OCI-LY7 (cell line): ENCODE results near the gene IRF2BP1. TPM values are rescaled to one million over a fixed set of nuclear protein-coding genes. Genes with fewer than 3 reads are reported as not detected.
A peak's percentile ranks its signal among the peaks of the same experiment; 100 is the strongest.

Source experiments
- BruUV-seq: library from RNA; stranded (reverse); fragments of 400-500 nt; replicated peaks from 2 replicates; lab custom pipeline; 2021; lab: Mats Ljungman, UMichigan
- CTCF ChIA-PET: fragments of 300-600 bp; sonication (Branson Sonifier 250); formaldehyde crosslinking; loops from one replicate; lab custom pipeline; 2022; ENCODE audit warnings: antibody characterized with exemption; ENCODE audit not compliant: unreplicated experiment; lab: Charles Lee
- POLR2A ChIA-PET: fragments of 300-600 bp; sonication (Branson Sonifier 250); formaldehyde crosslinking; loops from one replicate; lab custom pipeline; 2022; ENCODE audit warnings: antibody characterized with exemption; lab: Charles Lee
- DNase-seq: peaks from one replicate; pipeline ENCODE4 v3.0.0-alpha.2; 2015; ENCODE audit warnings: low spot score
- H2AFZ ChIP-seq: fragments of 200-600 bp; sonication (generic), shearing (Covaris generic); 2 replicates; pipeline ENCODE4 v1.6.1; 2014; ENCODE audit warnings: mild to moderate bottlenecking, antibody characterized with exemption, low read length, moderate library complexity
- H3K27ac ChIP-seq: fragments of 200-600 bp; sonication (generic); 2 replicates; pipeline ENCODE4 v1.5.1; 2014; ENCODE audit warnings: mixed run types, low read depth, mild to moderate bottlenecking, moderate library complexity, low read length, inconsistent platforms; ENCODE audit not compliant: poor library complexity, severe bottlenecking
- H3K36me3 ChIP-seq: fragments of 200-600 bp; sonication (generic); 2 replicates; pipeline ENCODE4 v1.6.1; 2014; ENCODE audit warnings: mild to moderate bottlenecking, antibody characterized with exemption, low read length, moderate library complexity, mixed read lengths; ENCODE audit not compliant: insufficient read depth
- H3K4me1 ChIP-seq: fragments of 200-600 bp; sonication (generic); 2 replicates; pipeline ENCODE4 v1.5.1; 2014; ENCODE audit warnings: mild to moderate bottlenecking, low read length; ENCODE audit not compliant: insufficient read depth, poor library complexity, severe bottlenecking
- H3K4me2 ChIP-seq: fragments of 200-600 bp; sonication (generic); 2 replicates; pipeline ENCODE4 v1.6.1; 2014; ENCODE audit warnings: mild to moderate bottlenecking, low read length
- H3K4me3 ChIP-seq: fragments of 200-600 bp; sonication (generic); 2 replicates; pipeline ENCODE4 v1.5.1; 2014; ENCODE audit warnings: mild to moderate bottlenecking, low read depth, low read length; ENCODE audit not compliant: poor library complexity, severe bottlenecking
- H3K79me2 ChIP-seq: fragments of 200-600 bp; sonication (generic); 2 replicates; pipeline ENCODE4 v1.6.1; 2016; ENCODE audit warnings: low read depth, mild to moderate bottlenecking, low read length, moderate library complexity, mixed read lengths; ENCODE audit not compliant: insufficient read depth
- H3K9me2 ChIP-seq: fragments of 200-600 bp; sonication (generic); 2 replicates; pipeline ENCODE4 v1.6.1; 2016; ENCODE audit warnings: mild to moderate bottlenecking, low read length, mixed read lengths; ENCODE audit not compliant: insufficient read depth
- H3K9me3 ChIP-seq: fragments of 200-600 bp; sonication (generic); 2 replicates; pipeline ENCODE4 v1.6.1; 2014; ENCODE audit warnings: mild to moderate bottlenecking, mixed run types, low read length, mixed read lengths
- H4K20me1 ChIP-seq: fragments of 200-600 bp; sonication (generic); 2 replicates; pipeline ENCODE4 v1.6.1; 2014; ENCODE audit warnings: mild to moderate bottlenecking, antibody characterized with exemption, low read length, moderate library complexity, mixed read lengths; ENCODE audit not compliant: insufficient read depth
- EZH2phosphoT487 ChIP-seq: fragments of 200-600 bp; sonication (generic); IDR thresholded peaks from 2 replicates; pipeline ENCODE4 v1.6.1; 2018; ENCODE audit warnings: low read depth, borderline replicate concordance, mild to moderate bottlenecking, mixed run types, antibody characterized with exemption, low read length, moderate library complexity, mixed read lengths
- intact Hi-C: fragments of 100-400 bp; cut with micrococcal nuclease; formaldehyde crosslinking; loops from one replicate; pipeline ENCODE4 v1.10.0; 2022; ENCODE audit not compliant: unreplicated experiment
- total RNA-seq, 2 experiments: library from RNA; depleted of rRNA in 1 of 2; stranded (reverse); fragments of >200 nt in 1 of 2; shearing (Covaris generic) in 1 of 2; gene quantifications; 2 replicates each; pipeline ENCODE4 v1.2.3, GENCODE V29; 2014 to 2022
- TF ChIP-seq, protein P1 (sequence below): fragments of 200-600 bp; sonication (generic); conservative IDR thresholded peaks from 2 replicates; pipeline ENCODE4 v1.5.1; 2014; ENCODE audit warnings: mild to moderate bottlenecking, antibody characterized with exemption, low read length, moderate library complexity, mixed read lengths

Gene IRF2BP1
- total RNA-seq, 2 experiments from 2014 or later: 25.4 to 53.5 TPM

DNA sequence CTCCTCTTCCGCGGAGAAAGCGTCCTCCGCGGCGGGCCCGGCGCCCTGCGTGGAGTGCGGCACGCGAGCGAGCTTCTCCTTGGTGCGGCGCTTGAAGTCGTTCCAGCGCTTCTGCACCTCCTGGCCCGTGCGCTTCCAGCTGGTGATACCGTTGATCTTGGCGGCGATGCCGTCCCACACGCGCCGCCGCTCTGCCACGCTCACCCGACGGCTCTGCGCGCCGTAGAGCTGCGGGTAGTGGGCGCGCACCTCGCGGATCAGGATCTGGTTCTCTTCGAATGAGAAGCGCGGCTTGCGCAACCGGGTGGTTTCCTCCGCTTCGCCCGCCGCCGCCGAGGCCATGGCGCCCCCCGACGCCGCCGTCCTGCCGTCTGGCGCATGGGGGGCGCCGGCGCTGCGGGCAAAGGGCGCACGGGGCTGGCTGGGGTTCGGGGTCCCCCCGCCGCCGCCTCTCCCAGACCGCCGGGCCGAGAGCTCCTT, 15.5 kb upstream of the IRF2BP1 start:
- Histone ChIP-seq H4K20me1 (no peaks in the 10 kb centered on the region), H3K79me2 (peaks cover 18% of the 10 kb centered on the region; the same call in 1 of the 2 replicates), H3K4me1 (peaks cover 20% of the 10 kb centered on the region), H3K9me2 (no peaks in the 10 kb centered on the region), H3K27ac (no peak overlapping the region), H3K4me3 (peak overlapping the region; percentile 94), H3K36me3 (peaks cover 31% of the 10 kb centered on the region), H3K4me2 (peak overlapping the region; percentile 81), H3K9me3 (no peaks in the 10 kb centered on the region), H2AFZ (0 out of 2 replicates have a peak overlapping the region, but pooled peaks have one; percentile 36)
- TF ChIP-seq, protein P1, sequence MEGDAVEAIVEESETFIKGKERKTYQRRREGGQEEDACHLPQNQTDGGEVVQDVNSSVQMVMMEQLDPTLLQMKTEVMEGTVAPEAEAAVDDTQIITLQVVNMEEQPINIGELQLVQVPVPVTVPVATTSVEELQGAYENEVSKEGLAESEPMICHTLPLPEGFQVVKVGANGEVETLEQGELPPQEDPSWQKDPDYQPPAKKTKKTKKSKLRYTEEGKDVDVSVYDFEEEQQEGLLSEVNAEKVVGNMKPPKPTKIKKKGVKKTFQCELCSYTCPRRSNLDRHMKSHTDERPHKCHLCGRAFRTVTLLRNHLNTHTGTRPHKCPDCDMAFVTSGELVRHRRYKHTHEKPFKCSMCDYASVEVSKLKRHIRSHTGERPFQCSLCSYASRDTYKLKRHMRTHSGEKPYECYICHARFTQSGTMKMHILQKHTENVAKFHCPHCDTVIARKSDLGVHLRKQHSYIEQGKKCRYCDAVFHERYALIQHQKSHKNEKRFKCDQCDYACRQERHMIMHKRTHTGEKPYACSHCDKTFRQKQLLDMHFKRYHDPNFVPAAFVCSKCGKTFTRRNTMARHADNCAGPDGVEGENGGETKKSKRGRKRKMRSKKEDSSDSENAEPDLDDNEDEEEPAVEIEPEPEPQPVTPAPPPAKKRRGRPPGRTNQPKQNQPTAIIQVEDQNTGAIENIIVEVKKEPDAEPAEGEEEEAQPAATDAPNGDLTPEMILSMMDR: no peak
- TF ChIP-seq EZH2phosphoT487: no peak
- no TSS peak for BruUV-seq
- intact Hi-C loops: no loop called here
- DNase-seq: no peak
- CTCF ChIA-PET: interaction anchor here (0.6 to 0.8 kb wide), 2 partner anchors 9 to 53 kb away, joined by 3 to 7 read pairs; no protein-coding TSS in a partner anchor
- POLR2A ChIA-PET: no interaction called here

DNA sequence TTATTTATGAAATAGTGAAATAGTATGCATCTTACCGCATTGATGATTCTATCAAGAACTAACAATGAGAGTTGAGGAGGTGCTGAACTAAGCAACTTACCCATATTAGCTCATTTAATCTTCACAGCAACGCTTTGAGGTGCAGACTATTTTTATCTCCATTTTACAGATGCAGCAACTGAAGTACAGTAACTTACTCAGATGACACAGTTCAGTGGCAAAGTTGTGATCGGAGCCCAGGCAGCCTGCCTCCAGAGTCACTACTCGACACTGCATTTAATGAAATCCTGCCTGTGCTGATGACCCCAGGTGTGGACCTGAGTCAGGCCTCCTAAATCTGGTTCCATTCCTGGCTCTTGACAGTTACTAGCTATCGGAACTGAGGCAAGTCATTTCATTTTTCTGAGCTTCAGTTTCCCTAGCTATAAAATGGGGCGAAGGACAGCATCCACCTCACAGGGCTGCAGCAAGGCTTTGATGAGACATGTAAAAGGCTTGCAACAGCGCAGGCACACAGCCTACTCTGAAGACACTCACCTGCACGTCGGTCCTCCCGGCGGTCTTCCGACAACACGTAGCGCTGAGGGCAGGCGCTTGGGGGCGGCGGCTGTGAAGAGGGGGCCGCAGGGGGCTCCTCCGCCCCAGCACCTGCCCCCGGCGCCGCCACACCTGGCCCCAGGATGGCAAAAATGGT, 14.9 kb upstream of the IRF2BP1 start:
- ChIA-PET CTCF (interaction anchor here (0.6 to 0.8 kb wide), 2 partner anchors 8 to 54 kb away, joined by 3 to 7 read pairs; no protein-coding TSS in a partner anchor), POLR2A (no interaction called here)
- peak overlapping the region; percentile 94 for H3K4me3 ChIP-seq
- no peaks in the 10 kb centered on the region for H3K9me3 ChIP-seq
- H3K4me2 ChIP-seq: peak overlapping the region; percentile 81
- no peak for DNase-seq
- H2AFZ ChIP-seq: no peak overlapping the region
- H3K9me2 ChIP-seq: no peaks in the 10 kb centered on the region
- peak overlapping the region; percentile 29 for H3K27ac ChIP-seq
- peaks cover 20% of the 10 kb centered on the region for H3K4me1 ChIP-seq
- intact Hi-C loops: no loop called here
- H3K79me2 ChIP-seq: peaks cover 18% of the 10 kb centered on the region; the same call in 1 of the 2 replicates
- no peaks in the 10 kb centered on the region for H4K20me1 ChIP-seq
- H3K36me3 ChIP-seq: peaks cover 37% of the 10 kb centered on the region
- TF ChIP-seq, protein P1: no peak
- no peak for TF ChIP-seq EZH2phosphoT487
- BruUV-seq: no TSS peak
